A673 (cell line): Measurements from ENCODE around the gene TMOD3. TPM values are rescaled to one million over a fixed set of nuclear protein-coding genes. Genes with fewer than 3 reads are reported as not detected.

Source experiments
- BruUV-seq: library from RNA; stranded (reverse); fragments of 400-500 nt; replicated peaks from 2 replicates; lab custom pipeline; 2021; lab: Mats Ljungman, UMichigan
- CTCF ChIA-PET: fragments of 300-600 bp; sonication (Branson Sonifier 250); formaldehyde crosslinking; loops from one replicate; lab custom pipeline; 2022; ENCODE audit warnings: antibody characterized with exemption; lab: Charles Lee
- POLR2A ChIA-PET: fragments of 300-600 bp; sonication (Branson Sonifier 250); formaldehyde crosslinking; loops from one replicate; lab custom pipeline; 2022; ENCODE audit warnings: antibody characterized with exemption; ENCODE audit not compliant: low non-redundant PET; lab: Charles Lee
- DNase-seq: peaks from one replicate; pipeline ENCODE4 v3.0.0-alpha.2; 2015; ENCODE audit warnings: low spot score
- H3K27ac ChIP-seq: fragments of 200-600 bp; sonication (generic); 2 replicates; pipeline ENCODE4 v1.5.1; 2016; ENCODE audit warnings: mixed run types, low read depth, mild to moderate bottlenecking, mixed read lengths, antibody characterized with exemption, low read length; ENCODE audit not compliant: poor library complexity, severe bottlenecking
- H3K27me3 ChIP-seq: fragments of 200-600 bp; sonication (generic); replicated peaks from 2 replicates; pipeline ENCODE4 v1.6.1; 2017; ENCODE audit warnings: mixed run types, low read depth, mild to moderate bottlenecking, mixed read lengths, antibody characterized with exemption, low read length; ENCODE audit not compliant: insufficient read depth, poor library complexity
- H3K36me3 ChIP-seq: fragments of 200-600 bp; sonication (generic); 2 replicates; pipeline ENCODE4 v1.6.1; 2016; ENCODE audit warnings: mixed run types, mild to moderate bottlenecking, mixed read lengths, antibody characterized with exemption, low read length; ENCODE audit not compliant: insufficient read depth, poor library complexity, severe bottlenecking
- H3K4me1 ChIP-seq: fragments of 200-600 bp; sonication (generic); 2 replicates; pipeline ENCODE4 v1.6.1; 2017; ENCODE audit warnings: mixed run types, mild to moderate bottlenecking, mixed read lengths, antibody characterized with exemption, low read length; ENCODE audit not compliant: insufficient read depth, poor library complexity, severe bottlenecking
- H3K4me3 ChIP-seq: fragments of 200-600 bp; sonication (generic); 2 replicates; pipeline ENCODE4 v1.5.1; 2016; ENCODE audit warnings: low read depth, mixed run types, mild to moderate bottlenecking, mixed read lengths, low read length; ENCODE audit not compliant: poor library complexity, severe bottlenecking
- H3K9me3 ChIP-seq: fragments of 200-600 bp; sonication (generic); 2 replicates; pipeline ENCODE4 v1.6.1; 2016; ENCODE audit warnings: mixed run types, low read depth, mild to moderate bottlenecking, mixed read lengths, antibody characterized with exemption, low read length; ENCODE audit not compliant: poor library complexity, severe bottlenecking
- CTCF ChIP-seq: fragments of 300-800, 200-600 bp; sonication (generic); conservative IDR thresholded peaks from 2 replicates; pipeline ENCODE4 v1.5.1; 2017; ENCODE audit warnings: low read depth, mild to moderate bottlenecking, antibody characterized with exemption, low read length, moderate library complexity, mixed read lengths
- EZH2 ChIP-seq: fragments of 200-600 bp; sonication (generic); IDR thresholded peaks from 2 replicates; pipeline ENCODE4 v1.6.1; 2017; ENCODE audit warnings: borderline replicate concordance, low read depth, mild to moderate bottlenecking, mixed read lengths, antibody characterized with exemption, low read length; ENCODE audit not compliant: poor library complexity, severe bottlenecking
- intact Hi-C: fragments of 100-400 bp; cut with micrococcal nuclease; formaldehyde crosslinking; loops from one replicate; pipeline ENCODE4 v1.10.0; 2022; ENCODE audit not compliant: unreplicated experiment
- total RNA-seq: library from RNA; stranded (reverse); gene quantifications from 2 replicates; pipeline ENCODE4 v1.2.3, GENCODE V29; 2021

The TMOD3 gene
- total RNA-seq, 1 experiment from 2014 or later = 66.6 TPM

GRCh38 chr15:51814606-51815005 lies 14.8 kb upstream of the TMOD3 start:
- H3K9me3 ChIP-seq = no peaks in the 10 kb centered on the region
- POLR2A ChIA-PET = interaction anchor here (0.6 kb wide), 1 partner anchor 1625 kb away, joined by 3 read pairs; no protein-coding TSS in a partner anchor
- H3K27ac ChIP-seq = no peak overlapping the region
- CTCF ChIA-PET = interaction anchor here (1.1 kb wide), 1 partner anchor 38 kb away, joined by 3 read pairs; no protein-coding TSS in a partner anchor
- H3K27me3 ChIP-seq = no peaks in the 10 kb centered on the region
- no peak overlapping the region for H3K4me3 ChIP-seq
- DNase-seq = peak; percentile 88
- TF ChIP-seq CTCF (no peak), EZH2 (no peak)
- peaks cover 12% of the 10 kb centered on the region for H3K4me1 ChIP-seq
- BruUV-seq = no TSS peak
- H3K36me3 ChIP-seq = no peaks in the 10 kb centered on the region
- intact Hi-C loops = no loop called here

GRCh38 chr15:51816611-51817010 lies 12.8 kb upstream of the TMOD3 start:
- intact Hi-C loops = no loop called here
- Histone ChIP-seq H3K27me3 (no peaks in the 10 kb centered on the region), H3K36me3 (no peaks in the 10 kb centered on the region), H3K27ac (no peak overlapping the region), H3K9me3 (peaks cover 5% of the 10 kb centered on the region), H3K4me3 (no peak overlapping the region), H3K4me1 (peaks cover 12% of the 10 kb centered on the region)
- CTCF ChIA-PET = no interaction called here
- DNase-seq = no peak
- TF ChIP-seq EZH2 = no peak
- no peak for TF ChIP-seq CTCF
- BruUV-seq = no TSS peak
- POLR2A ChIA-PET = no interaction called here

GRCh38 chr15:51818150-51818549 lies 11.3 kb upstream of the TMOD3 start:
- no TSS peak for BruUV-seq
- peaks cover 5% of the 10 kb centered on the region for H3K9me3 ChIP-seq
- no peak overlapping the region for H3K4me3 ChIP-seq
- DNase-seq = peak; percentile 50
- H3K27ac ChIP-seq = no peak overlapping the region
- TF ChIP-seq CTCF (no peak), EZH2 (no peak)
- H3K4me1 ChIP-seq = peaks cover 12% of the 10 kb centered on the region
- POLR2A ChIA-PET = no interaction called here
- no peaks in the 10 kb centered on the region for H3K36me3 ChIP-seq
- CTCF ChIA-PET = no interaction called here
- H3K27me3 ChIP-seq = no peaks in the 10 kb centered on the region
- intact Hi-C loops = no loop called here
